HFFc6 (cell line): ENCODE measurements around the gene DNAH9. TPM values are rescaled to one million over a fixed set of nuclear protein-coding genes. Genes with fewer than 3 reads are reported as not detected.

ENCODE experiments used
- DNase-seq: peaks from one replicate; pipeline ENCODE4 v3.0.0-alpha.2; 2018
- H3K27ac Mint-ChIP-seq: 2 replicates; pipeline ENCODE4 v1.8.0; 2020; ENCODE audit warnings: mild to moderate bottlenecking, mixed read lengths
- H3K27me3 Mint-ChIP-seq: 2 replicates; pipeline ENCODE4 v1.8.0; 2021; ENCODE audit warnings: mild to moderate bottlenecking, moderate library complexity, mixed read lengths; ENCODE audit not compliant: insufficient read depth
- H3K36me3 Mint-ChIP-seq: 2 replicates; pipeline ENCODE4 v1.8.0; 2021; ENCODE audit warnings: low read depth, mixed read lengths
- H3K4me1 Mint-ChIP-seq: 2 replicates; pipeline ENCODE4 v1.8.0; 2020; ENCODE audit warnings: low read depth, mixed read lengths
- H3K4me3 Mint-ChIP-seq: 2 replicates; pipeline ENCODE4 v1.8.0; 2020; ENCODE audit warnings: mild to moderate bottlenecking, moderate library complexity, mixed read lengths
- H3K9me3 Mint-ChIP-seq: 2 replicates; pipeline ENCODE4 v1.8.0; 2020; ENCODE audit warnings: mild to moderate bottlenecking, mixed read lengths
- CTCF ChIP-seq: fragments of 200-600 bp; sonication (generic); IDR thresholded peaks from 2 replicates; pipeline ENCODE4 v1.5.0; 2021; ENCODE audit warnings: antibody characterized with exemption, mild to moderate bottlenecking
- total RNA-seq, 6 experiments: library from RNA; stranded (reverse); fragmentation: NEBNext Ultra II Directional; extraction: Animal tissue kit (Norgen Biotek cat#: 25700); gene quantifications; 2 replicates in 1 of 6; 3 replicates in 5 of 6; pipeline ENCODE4 v1.2.3, GENCODE V29; 2021

The DNAH9 gene
- total RNA-seq, 6 experiments from 2014 or later, result not detected

DNA sequence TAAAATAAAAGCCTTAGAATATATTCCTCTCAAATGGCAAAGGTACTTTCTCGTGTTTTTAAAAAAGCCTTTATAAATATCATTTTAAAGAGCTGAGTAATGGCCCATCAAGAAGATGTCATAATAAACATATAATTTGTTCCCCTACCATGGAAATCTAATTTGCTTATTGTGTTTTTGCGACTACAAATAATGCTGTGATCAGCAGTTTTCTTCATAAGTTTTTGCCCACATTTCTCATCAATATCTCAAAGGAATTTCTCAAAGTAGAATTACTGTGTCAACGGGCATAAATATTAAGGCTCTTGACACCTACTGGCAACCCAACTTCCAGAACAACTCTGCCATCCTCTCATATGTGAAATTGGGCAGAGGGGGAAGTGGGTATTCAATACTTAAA, 381.5 kb downstream of the DNAH9 start:
- Mint-ChIP-seq H3K36me3 (peaks cover 13% of the 10 kb centered on the region), H3K27ac (no peak overlapping the region), H3K9me3 (no peaks in the 10 kb centered on the region), H3K27me3 (no peaks in the 10 kb centered on the region), H3K4me1 (no peaks in the 10 kb centered on the region), H3K4me3 (no peak overlapping the region)
- DNase-seq, result no peak
- TF ChIP-seq CTCF, result no peak

DNA sequence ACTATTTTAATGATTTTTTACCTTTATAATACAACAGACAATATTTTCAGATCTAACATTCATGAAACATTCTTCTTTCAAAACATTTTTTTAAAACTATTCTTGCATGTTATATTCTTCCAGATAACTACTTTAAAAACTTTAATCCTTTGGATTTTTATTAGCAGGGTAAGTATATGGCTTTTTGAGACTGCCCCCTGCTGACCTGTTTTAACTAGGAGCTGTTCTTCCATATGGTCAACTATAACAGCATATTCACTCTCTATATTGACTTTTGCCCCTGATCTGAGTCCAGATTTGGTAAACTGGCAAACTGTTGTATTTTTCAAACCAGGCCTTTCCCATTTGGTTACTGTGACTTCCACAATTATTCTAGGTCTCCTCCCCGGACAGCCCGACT, 382.5 kb downstream of the DNAH9 start:
- no peak overlapping the region for H3K4me3 Mint-ChIP-seq
- peak; percentile 73 for TF ChIP-seq CTCF
- DNase-seq, result no peak
- no peaks in the 10 kb centered on the region for H3K9me3 Mint-ChIP-seq
- H3K36me3 Mint-ChIP-seq, result peaks cover 13% of the 10 kb centered on the region
- H3K27ac Mint-ChIP-seq, result no peak overlapping the region
- H3K27me3 Mint-ChIP-seq, result no peaks in the 10 kb centered on the region
- no peaks in the 10 kb centered on the region for H3K4me1 Mint-ChIP-seq

GRCh38 chr17:11981862-11982261, 383.6 kb downstream of the DNAH9 start:
- no peak for TF ChIP-seq CTCF
- Mint-ChIP-seq H3K4me3 (no peak overlapping the region), H3K4me1 (no peaks in the 10 kb centered on the region), H3K27ac (no peak overlapping the region), H3K27me3 (no peaks in the 10 kb centered on the region; the same call in 1 of the 2 replicates), H3K36me3 (peaks cover 13% of the 10 kb centered on the region), H3K9me3 (no peaks in the 10 kb centered on the region)
- DNase-seq, result no peak

GRCh38 chr17:11986179-11986941, 388.1 kb downstream of the DNAH9 start:
- no peak for DNase-seq
- Mint-ChIP-seq H3K4me1 (no peaks in the 10 kb centered on the region), H3K36me3 (peaks cover 8% of the 10 kb centered on the region), H3K9me3 (no peaks in the 10 kb centered on the region), H3K27me3 (no peaks in the 10 kb centered on the region; the same call in 1 of the 2 replicates), H3K27ac (no peak overlapping the region), H3K4me3 (no peak overlapping the region)
- TF ChIP-seq CTCF, result no peak

DNA sequence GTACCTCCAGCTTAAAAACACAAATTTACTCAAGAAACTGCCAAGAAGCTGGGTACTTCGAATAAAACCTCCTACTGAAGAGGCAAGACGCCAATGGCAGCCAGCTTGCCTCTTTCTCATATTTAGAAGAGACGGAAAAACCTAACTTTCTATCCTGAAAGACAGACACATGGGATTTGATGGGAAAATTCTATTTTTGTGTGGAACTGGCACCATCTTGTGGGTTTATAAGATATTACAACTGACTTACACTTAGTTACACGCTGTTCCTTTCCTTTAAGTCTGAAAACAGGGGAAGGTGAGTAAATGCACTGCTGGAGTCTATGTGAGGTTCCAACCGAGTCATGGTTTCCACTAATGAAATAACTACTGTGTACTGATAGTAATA, 388.7 kb downstream of the DNAH9 start:
- no peak overlapping the region for H3K4me3 Mint-ChIP-seq
- no peak overlapping the region for H3K27ac Mint-ChIP-seq
- no peaks in the 10 kb centered on the region for H3K9me3 Mint-ChIP-seq
- H3K36me3 Mint-ChIP-seq, result peaks cover 8% of the 10 kb centered on the region
- peak; percentile 39 for DNase-seq
- no peaks in the 10 kb centered on the region for H3K4me1 Mint-ChIP-seq
- no peaks in the 10 kb centered on the region; the same call in 1 of the 2 replicates for H3K27me3 Mint-ChIP-seq
- peak; percentile 82 for TF ChIP-seq CTCF
